T-helper 17 cell (primary cell): ENCODE measurements around the gene IL6R. TPM values are rescaled to one million over a fixed set of nuclear protein-coding genes. Genes with fewer than 3 reads are reported as not detected.

Source experiments
- ATAC-seq: fragments of 150-1000 bp; cut with Tn5 transposase; 2 replicates; pipeline ENCODE4 v1.10.0; 2021; ENCODE audit warnings: mild to moderate bottlenecking, moderate library complexity
- DNase-seq, 3 donors: peaks; one replicate each; pipeline versions ENCODE4 v3.0.0 to v3.0.0-alpha.2; 2020 to 2021
- H3K9me3 ChIP-seq: one replicate; pipeline ENCODE4 v1.7.0; 2013; ENCODE audit warnings: low read length, mild to moderate bottlenecking; ENCODE audit not compliant: control insufficient read depth, poor library complexity, severe bottlenecking
- H3K27ac Mint-ChIP-seq: one replicate; pipeline ENCODE4 v1.8.0; 2022; ENCODE audit warnings: mild to moderate bottlenecking, moderate library complexity, mixed read lengths
- H3K27me3 Mint-ChIP-seq: one replicate; pipeline ENCODE4 v1.8.0; 2022; ENCODE audit warnings: mixed read lengths
- H3K36me3 Mint-ChIP-seq: one replicate; pipeline ENCODE4 v1.8.0; 2022; ENCODE audit warnings: low read depth, mixed read lengths
- H3K4me1 Mint-ChIP-seq: one replicate; pipeline ENCODE4 v1.8.0; 2022; ENCODE audit warnings: mild to moderate bottlenecking, mixed read lengths
- H3K4me3 Mint-ChIP-seq: one replicate; pipeline ENCODE4 v1.8.0; 2022; ENCODE audit warnings: mild to moderate bottlenecking, moderate library complexity, mixed read lengths
- total RNA-seq, 4 donors: library from RNA in 2 of 4; stranded (reverse) in 2 of 4; gene quantifications; one replicate each; pipeline ENCODE4 v1.2.3 and lab custom pipeline; 2022 to 2026

Gene IL6R
- total RNA-seq, 2 donors from 2014 or later, result 72.8 to 79.0 TPM

GRCh38 chr1:154514066-154514553, 109.0 kb downstream of the IL6R start:
- Mint-ChIP-seq H3K27me3 (peaks cover 56% of the 10 kb centered on the region), H3K27ac (no peak overlapping the region), H3K4me1 (peaks cover 7% of the 10 kb centered on the region), H3K4me3 (no peak overlapping the region), H3K36me3 (peaks cover 8% of the 10 kb centered on the region)
- ATAC-seq (no peak), DNase-seq (no peak)
- no peaks in the 10 kb centered on the region for H3K9me3 ChIP-seq

DNA sequence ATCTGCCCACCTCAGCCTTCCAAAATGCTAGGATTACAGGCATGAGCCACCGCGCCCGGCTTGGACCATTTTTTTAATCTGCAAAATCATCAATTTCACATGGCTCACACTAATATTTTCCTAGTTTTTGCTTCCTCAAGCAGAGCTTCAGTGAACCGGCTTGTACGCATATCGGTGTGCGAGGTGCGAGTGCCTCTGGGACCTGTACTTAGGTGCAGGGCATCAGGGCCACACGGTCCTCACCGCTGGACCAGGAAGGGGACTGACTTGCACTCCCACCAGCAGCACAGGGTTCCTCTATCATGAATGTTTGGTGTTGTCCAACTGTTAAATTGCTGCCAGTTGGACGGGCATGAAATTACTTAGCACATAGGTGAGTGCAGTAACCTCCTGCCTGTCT, 112.5 kb downstream of the IL6R start:
- peaks cover 62% of the 10 kb centered on the region for H3K27me3 Mint-ChIP-seq
- no peak overlapping the region for H3K27ac Mint-ChIP-seq
- H3K4me3 Mint-ChIP-seq, result no peak overlapping the region
- ATAC-seq (no peak), DNase-seq (no peak)
- H3K36me3 Mint-ChIP-seq, result peaks cover 6% of the 10 kb centered on the region
- peaks cover 7% of the 10 kb centered on the region for H3K4me1 Mint-ChIP-seq
- no peaks in the 10 kb centered on the region for H3K9me3 ChIP-seq

Other genes with a start within 250 kb of the IL6R start
- gene TPM3, start 213.2 kb upstream of the IL6R start, total RNA-seq, result 100 to 1,000 TPM; 386 to 391 TPM
- gene CFAP141, start 199.0 kb upstream of the IL6R start, total RNA-seq, result not detected
- gene UBAP2L, start 184.4 kb upstream of the IL6R start, total RNA-seq, result 100 to 1,000 TPM; 186 to 192 TPM
- 10 to 100 TPM; 52.5 to 67.3 TPM for gene HAX1, start 132.7 kb upstream of the IL6R start, total RNA-seq
- 1 to 10 TPM in 1 of 2 donors, under 1 TPM in 1; 0.42 to 8.9 TPM for gene AQP10, start 84.2 kb upstream of the IL6R start, total RNA-seq
- gene ATP8B2, start 79.8 kb upstream of the IL6R start, total RNA-seq, result 100 to 1,000 TPM; 175 to 192 TPM
- under 1 TPM in 1 of 2 donors, not detected in 1; 0.12 TPM for gene TDRD10, start 96.9 kb downstream of the IL6R start, total RNA-seq
- gene SHE, start 97.1 kb downstream of the IL6R start, total RNA-seq, result under 1 TPM in 1 of 2 donors, not detected in 1; 0.13 TPM
- 10 to 100 TPM; 80.3 to 82.4 TPM for gene UBE2Q1, start 153.3 kb downstream of the IL6R start, total RNA-seq
- gene CHRNB2, start 162.4 kb downstream of the IL6R start, total RNA-seq, result not detected
- 100 to 1,000 TPM; 197 to 231 TPM for gene ADAR, start 202.8 kb downstream of the IL6R start, total RNA-seq